GM12878 (cell line): Measurements from ENCODE around the gene PPP4R4. TPM values are rescaled to one million over a fixed set of nuclear protein-coding genes. Genes with fewer than 3 reads are reported as not detected.

Experiments
- ATAC-seq: fragments of 200-7000 bp; cut with Tn5 transposase; 3 replicates; pipeline ENCODE4 v1.9.1; 2020; ENCODE audit warnings: mild to moderate bottlenecking, moderate library complexity
- BruUV-seq: library from RNA; stranded (reverse); fragments of 400-500 nt; replicated peaks from 2 replicates; lab custom pipeline; 2021; lab: Mats Ljungman, UMichigan
- CTCF ChIA-PET: fragments of 300-600 bp; sonication (Branson Sonifier 250); formaldehyde crosslinking; extraction: SDS; loops from one replicate; lab custom pipeline; 2021; ENCODE audit warnings: inconsistent platforms; lab: Yijun Ruan, JAX
- POLR2A ChIA-PET: fragments of 350-600 bp; formaldehyde crosslinking; extraction: SDS; loops from one replicate; lab custom pipeline; 2021; ENCODE audit warnings: inconsistent platforms; lab: Charles Lee
- RAD21 ChIA-PET: fragments of 300-600 bp; sonication (Branson Sonifier 250); formaldehyde crosslinking; loops from one replicate; lab custom pipeline; 2023; ENCODE audit warnings: antibody characterized with exemption; ENCODE audit not compliant: unreplicated experiment; lab: Charles Lee
- SMC1A ChIA-PET: fragments of 300-600 bp; sonication (Branson Sonifier 250); formaldehyde crosslinking; loops from one replicate; lab custom pipeline; 2023; ENCODE audit not compliant: unreplicated experiment, uncharacterized antibody; lab: Charles Lee
- DNase-seq: peaks from one replicate; pipeline ENCODE4 v3.0.0-alpha.2; 2011; ENCODE audit warnings: low read depth, low spot score
- FAIRE-seq: peaks from 3 replicates; lab custom pipeline; 2011; peaks lifted over from hg19 to GRCh38; lab: Jason Lieb, UNC
- H2AFZ ChIP-seq: 2 replicates; pipeline ENCODE4 v1.6.0; 2011; ENCODE audit warnings: low read depth, low read length, control low read depth; ENCODE audit not compliant: control insufficient read depth
- H3K27ac ChIP-seq: 2 replicates; pipeline ENCODE4 v1.5.1; 2011; ENCODE audit warnings: control low read depth; ENCODE audit not compliant: control insufficient read depth, insufficient read depth
- H3K27me3 ChIP-seq, 2 experiments: replicated peaks in 1 of 2; 2 replicates each; pipeline versions ENCODE4 v1.6.0 to v1.6.1; 2011; ENCODE audit warnings: low read length in 1 of 2; ENCODE audit not compliant: control insufficient read depth in 2 of 2, insufficient read depth in 2 of 2
- H3K36me3 ChIP-seq, 2 experiments: 2 replicates each; pipeline ENCODE4 v1.5.1; 2011; ENCODE audit warnings: low read length in 1 of 2; ENCODE audit not compliant: control insufficient read depth in 2 of 2, insufficient read depth in 2 of 2
- H3K4me1 ChIP-seq: 2 replicates; pipeline ENCODE4 v1.6.1; 2011; ENCODE audit warnings: mild to moderate bottlenecking, low read length, moderate library complexity, mixed read lengths; ENCODE audit not compliant: control insufficient read depth, insufficient read depth
- H3K4me2 ChIP-seq: 2 replicates; pipeline ENCODE4 v1.6.0; 2011; ENCODE audit warnings: control low read depth; ENCODE audit not compliant: control insufficient read depth, insufficient read depth
- H3K4me3 ChIP-seq: fragments of 200-600 bp; sonication (generic); 2 replicates; pipeline ENCODE4 v1.5.1; 2016
- H3K79me2 ChIP-seq: 2 replicates; pipeline ENCODE4 v1.6.0; 2011; ENCODE audit warnings: low read length; ENCODE audit not compliant: control insufficient read depth, insufficient read depth
- H3K9ac ChIP-seq: 2 replicates; pipeline ENCODE4 v1.8.0; 2011; ENCODE audit warnings: low read length, control low read depth, mixed read lengths; ENCODE audit not compliant: control insufficient read depth, insufficient read depth
- H3K9me3 ChIP-seq: replicated peaks from 3 replicates; pipeline ENCODE4 v1.5.1; 2011; ENCODE audit warnings: mild to moderate bottlenecking, low read length; ENCODE audit not compliant: control insufficient read depth, insufficient read depth
- H4K20me1 ChIP-seq: 2 replicates; pipeline ENCODE4 v1.6.0; 2011; ENCODE audit not compliant: control insufficient read depth, insufficient read depth
- CBX5 ChIP-seq: sonication (generic); IDR thresholded peaks from 2 replicates; pipeline ENCODE4 v1.6.1; 2016; ENCODE audit warnings: low read depth, moderate library complexity, mild to moderate bottlenecking, inconsistent platforms
- GATAD2B ChIP-seq: fragments of 450-650 bp; conservative IDR thresholded peaks from 2 replicates; pipeline ENCODE4 v1.6.1; 2017; ENCODE audit warnings: low read depth, mild to moderate bottlenecking, moderate library complexity
- POLR2AphosphoS2 ChIP-seq: IDR thresholded peaks from 2 replicates; pipeline ENCODE4 v1.6.1; 2011; ENCODE audit warnings: low read depth, mild to moderate bottlenecking, low read length, improper control_type of control experiment, moderate library complexity
- RB1 ChIP-seq: fragments of 450-650 bp; formaldehyde crosslinking; IDR thresholded peaks from 2 replicates; pipeline ENCODE4 v1.6.1; 2017; ENCODE audit warnings: mild to moderate bottlenecking, borderline replicate concordance
- RUNX3 ChIP-seq: IDR thresholded peaks from 2 replicates; pipeline ENCODE4 v1.6.1; 2012; ENCODE audit warnings: low read length, inconsistent platforms
- SREBF2 ChIP-seq: IDR thresholded peaks from 2 replicates; pipeline ENCODE4 v1.6.1; 2012; ENCODE audit warnings: mild to moderate bottlenecking, low read length
- WGBS: methylation state at CpG from one replicate; pipeline ENCODE4 v1.1.6; 2016; ENCODE audit warnings: low lambda C conversion rate; ENCODE audit not compliant: insufficient replicate concordance, insufficient coverage; ENCODE audit errors: missing lambda C conversion rate; 5-methylcytosine and 5-hydroxymethylcytosine counted together
- in situ Hi-C: fragments of 300-500 bp; cut with MboI; formaldehyde crosslinking; loops from 9 replicates; pipeline ENCODE4 v1.14.3; 2018; ENCODE audit warnings: mixed read lengths
- intact Hi-C: fragments of 100-400 bp; cut with micrococcal nuclease; formaldehyde crosslinking; loops from one replicate; pipeline ENCODE4 v1.14.2; 2022; ENCODE audit not compliant: unreplicated experiment
- polyA plus RNA-seq, 11 experiments: library from polyadenylated mRNA; depleted of rRNA in 4 of 11; unstranded in 6 of 11; stranded (reverse) in 5 of 11; fragments of >200 nt; fragmentation: Nextera tagmentation in 4 of 11; fragmentation: Illumina TruSeq in 1 of 11; extraction: Ambion mirVana in 4 of 11; extraction: Trizol in 1 of 11; gene quantifications; 1 replicate in 1 of 11; 2 replicates in 10 of 11; pipeline versions ENCODE4 v1.2.1 to v1.2.3, GENCODE V29; 2011 to 2016; ENCODE audit warnings: inconsistent platforms in 2 of 11, missing spikeins in 2 of 11, low read depth in 1 of 11
- total RNA-seq, 4 experiments: library from RNA; depleted of rRNA in 3 of 4; stranded (reverse); fragments of >200 nt in 3 of 4; fragmentation: Illumina TruSeq in 1 of 4; extraction: Trizol in 1 of 4; gene quantifications; 2 replicates each; pipeline versions ENCODE4 v1.2.1 to v1.2.3, GENCODE V29; 2013 to 2021
- TF ChIP-seq, protein P1 (sequence below): fragments of 450-650 bp; formaldehyde crosslinking; IDR thresholded peaks from 2 replicates; pipeline ENCODE4 v1.4.0; 2022; ENCODE audit warnings: mild to moderate bottlenecking, moderate library complexity
- TF ChIP-seq, protein P2 (sequence below): fragments of 450-650 bp; IDR thresholded peaks from 2 replicates; pipeline ENCODE4 v1.6.1; 2017; ENCODE audit warnings: mild to moderate bottlenecking, moderate library complexity
- TF ChIP-seq, protein P3 (sequence below): fragments of 450-650 bp; conservative IDR thresholded peaks from 2 replicates; pipeline ENCODE4 v1.6.1; 2017; ENCODE audit warnings: mild to moderate bottlenecking, moderate library complexity
- TF ChIP-seq, protein P4 (sequence below): fragments of 450-650 bp; IDR thresholded peaks from 2 replicates; pipeline ENCODE4 v1.6.1; 2017; ENCODE audit warnings: low read depth, mild to moderate bottlenecking, moderate library complexity

The PPP4R4 gene
- total and polyA plus RNA-seq, 10 of the 15 experiments (the other 5 are each of a cell fraction or from before 2014, with no cell fraction given) = 0.01 to 0.13 (median 0.08) TPM; not detected in 4

DNA sequence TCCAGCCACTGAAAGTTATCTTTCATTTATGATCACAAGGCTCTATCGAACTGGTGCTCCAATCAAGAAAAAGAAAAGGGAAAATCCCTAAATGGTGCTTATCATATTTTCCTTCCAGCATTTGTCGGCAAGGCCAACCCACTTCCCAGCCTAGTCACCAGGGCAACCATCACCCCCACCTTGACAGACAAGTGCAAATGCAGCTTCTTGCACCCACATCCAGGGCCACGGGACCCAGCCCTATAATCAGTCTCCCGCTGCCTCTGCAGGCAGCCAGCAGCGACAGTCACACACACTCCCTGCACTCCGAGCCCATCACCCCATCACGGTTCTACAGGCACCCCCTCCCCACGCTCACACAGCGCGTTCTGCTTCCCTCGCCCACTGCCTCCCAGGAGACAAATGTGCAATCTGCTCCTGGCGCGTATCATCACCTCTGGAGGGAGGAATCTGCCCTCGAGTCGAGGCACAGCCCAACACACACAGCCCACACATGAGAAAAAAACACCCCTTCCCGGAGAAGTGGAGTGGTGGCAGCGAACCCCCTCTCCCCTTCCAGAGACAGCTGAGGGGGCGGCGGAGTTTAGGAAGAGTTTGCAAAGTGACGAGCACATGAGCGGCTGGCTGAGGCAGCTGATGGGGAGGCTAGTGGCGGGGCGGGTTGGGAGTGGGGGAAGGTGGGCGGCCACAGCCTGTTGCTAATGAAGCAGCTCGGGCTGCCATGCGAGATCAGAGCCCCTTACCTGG lies 9.3 kb upstream of the PPP4R4 start:
- ATAC-seq (no peak), FAIRE-seq (no peak)
- no peak for TF ChIP-seq RB1
- TF ChIP-seq POLR2AphosphoS2 = no peak
- no peak for TF ChIP-seq RUNX3
- TF ChIP-seq, protein P1, sequence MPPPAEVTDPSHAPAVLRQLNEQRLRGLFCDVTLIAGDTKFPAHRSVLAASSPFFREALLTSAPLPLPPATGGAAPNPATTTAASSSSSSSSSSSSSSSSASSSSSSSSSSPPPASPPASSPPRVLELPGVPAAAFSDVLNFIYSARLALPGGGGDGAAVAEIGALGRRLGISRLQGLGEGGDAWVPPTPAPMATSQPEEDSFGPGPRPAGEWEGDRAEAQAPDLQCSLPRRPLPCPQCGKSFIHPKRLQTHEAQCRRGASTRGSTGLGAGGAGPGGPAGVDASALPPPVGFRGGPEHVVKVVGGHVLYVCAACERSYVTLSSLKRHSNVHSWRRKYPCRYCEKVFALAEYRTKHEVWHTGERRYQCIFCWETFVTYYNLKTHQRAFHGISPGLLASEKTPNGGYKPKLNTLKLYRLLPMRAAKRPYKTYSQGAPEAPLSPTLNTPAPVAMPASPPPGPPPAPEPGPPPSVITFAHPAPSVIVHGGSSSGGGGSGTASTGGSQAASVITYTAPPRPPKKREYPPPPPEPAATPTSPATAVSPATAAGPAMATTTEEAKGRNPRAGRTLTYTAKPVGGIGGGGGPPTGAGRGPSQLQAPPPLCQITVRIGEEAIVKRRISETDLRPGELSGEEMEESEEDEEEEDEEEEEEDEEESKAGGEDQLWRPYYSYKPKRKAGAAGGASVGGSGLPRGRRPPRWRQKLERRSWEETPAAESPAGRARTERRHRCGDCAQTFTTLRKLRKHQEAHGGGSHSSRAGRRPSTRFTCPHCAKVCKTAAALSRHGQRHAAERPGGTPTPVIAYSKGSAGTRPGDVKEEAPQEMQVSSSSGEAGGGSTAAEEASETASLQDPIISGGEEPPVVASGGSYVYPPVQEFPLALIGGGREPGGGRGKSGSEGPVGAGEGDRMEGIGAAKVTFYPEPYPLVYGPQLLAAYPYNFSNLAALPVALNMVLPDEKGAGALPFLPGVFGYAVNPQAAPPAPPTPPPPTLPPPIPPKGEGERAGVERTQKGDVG (CRISPR knock-in tag) = no peak
- no peak for TF ChIP-seq SREBF2
- TF ChIP-seq CBX5 = no peak
- TF ChIP-seq, protein P2, sequence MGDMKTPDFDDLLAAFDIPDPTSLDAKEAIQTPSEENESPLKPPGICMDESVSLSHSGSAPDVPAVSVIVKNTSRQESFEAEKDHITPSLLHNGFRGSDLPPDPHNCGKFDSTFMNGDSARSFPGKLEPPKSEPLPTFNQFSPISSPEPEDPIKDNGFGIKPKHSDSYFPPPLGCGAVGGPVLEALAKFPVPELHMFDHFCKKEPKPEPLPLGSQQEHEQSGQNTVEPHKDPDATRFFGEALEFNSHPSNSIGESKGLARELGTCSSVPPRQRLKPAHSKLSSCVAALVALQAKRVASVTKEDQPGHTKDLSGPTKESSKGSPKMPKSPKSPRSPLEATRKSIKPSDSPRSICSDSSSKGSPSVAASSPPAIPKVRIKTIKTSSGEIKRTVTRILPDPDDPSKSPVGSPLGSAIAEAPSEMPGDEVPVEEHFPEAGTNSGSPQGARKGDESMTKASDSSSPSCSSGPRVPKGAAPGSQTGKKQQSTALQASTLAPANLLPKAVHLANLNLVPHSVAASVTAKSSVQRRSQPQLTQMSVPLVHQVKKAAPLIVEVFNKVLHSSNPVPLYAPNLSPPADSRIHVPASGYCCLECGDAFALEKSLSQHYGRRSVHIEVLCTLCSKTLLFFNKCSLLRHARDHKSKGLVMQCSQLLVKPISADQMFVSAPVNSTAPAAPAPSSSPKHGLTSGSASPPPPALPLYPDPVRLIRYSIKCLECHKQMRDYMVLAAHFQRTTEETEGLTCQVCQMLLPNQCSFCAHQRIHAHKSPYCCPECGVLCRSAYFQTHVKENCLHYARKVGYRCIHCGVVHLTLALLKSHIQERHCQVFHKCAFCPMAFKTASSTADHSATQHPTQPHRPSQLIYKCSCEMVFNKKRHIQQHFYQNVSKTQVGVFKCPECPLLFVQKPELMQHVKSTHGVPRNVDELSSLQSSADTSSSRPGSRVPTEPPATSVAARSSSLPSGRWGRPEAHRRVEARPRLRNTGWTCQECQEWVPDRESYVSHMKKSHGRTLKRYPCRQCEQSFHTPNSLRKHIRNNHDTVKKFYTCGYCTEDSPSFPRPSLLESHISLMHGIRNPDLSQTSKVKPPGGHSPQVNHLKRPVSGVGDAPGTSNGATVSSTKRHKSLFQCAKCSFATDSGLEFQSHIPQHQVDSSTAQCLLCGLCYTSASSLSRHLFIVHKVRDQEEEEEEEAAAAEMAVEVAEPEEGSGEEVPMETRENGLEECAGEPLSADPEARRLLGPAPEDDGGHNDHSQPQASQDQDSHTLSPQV = no peak
- TF ChIP-seq, protein P3, sequence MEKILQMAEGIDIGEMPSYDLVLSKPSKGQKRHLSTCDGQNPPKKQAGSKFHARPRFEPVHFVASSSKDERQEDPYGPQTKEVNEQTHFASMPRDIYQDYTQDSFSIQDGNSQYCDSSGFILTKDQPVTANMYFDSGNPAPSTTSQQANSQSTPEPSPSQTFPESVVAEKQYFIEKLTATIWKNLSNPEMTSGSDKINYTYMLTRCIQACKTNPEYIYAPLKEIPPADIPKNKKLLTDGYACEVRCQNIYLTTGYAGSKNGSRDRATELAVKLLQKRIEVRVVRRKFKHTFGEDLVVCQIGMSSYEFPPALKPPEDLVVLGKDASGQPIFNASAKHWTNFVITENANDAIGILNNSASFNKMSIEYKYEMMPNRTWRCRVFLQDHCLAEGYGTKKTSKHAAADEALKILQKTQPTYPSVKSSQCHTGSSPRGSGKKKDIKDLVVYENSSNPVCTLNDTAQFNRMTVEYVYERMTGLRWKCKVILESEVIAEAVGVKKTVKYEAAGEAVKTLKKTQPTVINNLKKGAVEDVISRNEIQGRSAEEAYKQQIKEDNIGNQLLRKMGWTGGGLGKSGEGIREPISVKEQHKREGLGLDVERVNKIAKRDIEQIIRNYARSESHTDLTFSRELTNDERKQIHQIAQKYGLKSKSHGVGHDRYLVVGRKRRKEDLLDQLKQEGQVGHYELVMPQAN = no peak
- TF ChIP-seq GATAD2B = no peak
- TF ChIP-seq, protein P4, sequence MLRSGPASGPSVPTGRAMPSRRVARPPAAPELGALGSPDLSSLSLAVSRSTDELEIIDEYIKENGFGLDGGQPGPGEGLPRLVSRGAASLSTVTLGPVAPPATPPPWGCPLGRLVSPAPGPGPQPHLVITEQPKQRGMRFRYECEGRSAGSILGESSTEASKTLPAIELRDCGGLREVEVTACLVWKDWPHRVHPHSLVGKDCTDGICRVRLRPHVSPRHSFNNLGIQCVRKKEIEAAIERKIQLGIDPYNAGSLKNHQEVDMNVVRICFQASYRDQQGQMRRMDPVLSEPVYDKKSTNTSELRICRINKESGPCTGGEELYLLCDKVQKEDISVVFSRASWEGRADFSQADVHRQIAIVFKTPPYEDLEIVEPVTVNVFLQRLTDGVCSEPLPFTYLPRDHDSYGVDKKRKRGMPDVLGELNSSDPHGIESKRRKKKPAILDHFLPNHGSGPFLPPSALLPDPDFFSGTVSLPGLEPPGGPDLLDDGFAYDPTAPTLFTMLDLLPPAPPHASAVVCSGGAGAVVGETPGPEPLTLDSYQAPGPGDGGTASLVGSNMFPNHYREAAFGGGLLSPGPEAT = no peak

More for the DNA sequence above, 9.3 kb upstream of the PPP4R4 start:
- H2AFZ ChIP-seq = no peak overlapping the region
- H3K9me3 ChIP-seq = no peaks in the 10 kb centered on the region
- peaks cover 0 to 2% of the 10 kb centered on the region in 2 experiments; a peak in 1 of 4 replicates for H3K27me3 ChIP-seq
- no peaks in the 10 kb centered on the region for H3K36me3 ChIP-seq
- no peak overlapping the region for H3K4me2 ChIP-seq
- no peaks in the 10 kb centered on the region for H4K20me1 ChIP-seq
- peaks cover 3% of the 10 kb centered on the region; the same call in 1 of the 2 replicates for H3K4me1 ChIP-seq
- no TSS peak for BruUV-seq
- POLR2A ChIA-PET = no interaction called here
- SMC1A ChIA-PET = no interaction called here
- CTCF ChIA-PET = no interaction called here
- no peak overlapping the region for H3K9ac ChIP-seq
- no peak overlapping the region for H3K4me3 ChIP-seq
- intact Hi-C loops = no loop called here
- H3K27ac ChIP-seq = no peak overlapping the region
- H3K79me2 ChIP-seq = no peaks in the 10 kb centered on the region
- WGBS = 42% methylated on average over 26 of the region's 26 CpGs
- RAD21 ChIA-PET = no interaction called here
- in situ Hi-C loops = no loop called here
- DNase-seq = no peak
